ENCODE measurements around the gene OR13F1.
"Not testable (repeated sequence)": the region's sequence is repeated elsewhere in the genome, so short reads cannot be mapped to it uniquely, and the experiment has no call there.

OR13F1 gene

GRCh38 chr9:104494808-104495207 is 9.3 kb upstream of the OR13F1 start:
- no peak for TF ChIP-seq CTCF (IDR thresholded peaks at IDR 0.05; ENCODE audit: control insufficient read depth, insufficient read depth, low read depth, low read length, missing control alignments)
- H3K4me3 ChIP-seq (ENCODE audit: control insufficient read depth, low read depth, low read length), result no peak overlapping the region
- DNase-seq (ENCODE audit: low read depth), result no peak

- no peak for TF ChIP-seq CTCF (IDR thresholded peaks at IDR 0.05; ENCODE audit: control insufficient read depth, insufficient read depth, low read depth, low read length, missing control alignments)
- no peak overlapping the region for H3K4me3 ChIP-seq (ENCODE audit: control insufficient read depth, low read depth, low read length)
- DNase-seq (ENCODE audit: low read depth), result no peak
Measured at GRCh38 chr9:104503440-104503839, 623 bp upstream of the OR13F1 start.

- no peak for DNase-seq (ENCODE audit: low read depth)
- H3K4me3 ChIP-seq (ENCODE audit: control insufficient read depth, low read depth, low read length), result no peak overlapping the region
- TF ChIP-seq CTCF (IDR thresholded peaks at IDR 0.05; ENCODE audit: control insufficient read depth, insufficient read depth, low read depth, low read length, missing control alignments), result no peak
Measured at GRCh38 chr9:104506565-104506964, 2.5 kb downstream of the OR13F1 start.

GRCh38 chr9:104514901-104515300 is 10.8 kb downstream of the OR13F1 start:
- no peak overlapping the region for H3K4me3 ChIP-seq (ENCODE audit: control insufficient read depth, low read depth, low read length)
- no peak for DNase-seq (ENCODE audit: low read depth)
- TF ChIP-seq CTCF (IDR thresholded peaks at IDR 0.05; ENCODE audit: control insufficient read depth, insufficient read depth, low read depth, low read length, missing control alignments), result no peak

- not testable (repeated sequence) for H3K4me3 ChIP-seq (ENCODE audit: control insufficient read depth, low read depth, low read length)
Measured at GRCh38 chr9:104520241-104520640, 16.2 kb downstream of the OR13F1 start.

GRCh38 chr9:104527109-104527508 is 23.0 kb downstream of the OR13F1 start, which contains the start of gene OR13C4:
Gene OR13C4, minus strand, starts transcription at chr9:104527209. Its CDS starts 0 bp downstream, at chr9:104527209.
- TF ChIP-seq CTCF (IDR thresholded peaks at IDR 0.05; ENCODE audit: control insufficient read depth, insufficient read depth, low read depth, low read length, missing control alignments), result no peak
- no peak for DNase-seq (ENCODE audit: low read depth)

More at GRCh38 chr9:104520241-104520640, 16.2 kb downstream of the OR13F1 start:
- DNase-seq (ENCODE audit: low read depth), result not testable (repeated sequence)

GRCh38 chr9:104536756-104537155 is 32.7 kb downstream of the OR13F1 start, which contains the start of gene OR13C3:
Gene OR13C3, minus strand, starts transcription at chr9:104536856. Its CDS starts 133 bp downstream, at chr9:104536723.
- no peak for TF ChIP-seq CTCF (IDR thresholded peaks at IDR 0.05; ENCODE audit: control insufficient read depth, insufficient read depth, low read depth, low read length, missing control alignments)
- H3K4me3 ChIP-seq (ENCODE audit: control insufficient read depth, low read depth, low read length), result no peak within 1 kb of the TSS
- no peak for DNase-seq (ENCODE audit: low read depth)

More at GRCh38 chr9:104527109-104527508, 23.0 kb downstream of the OR13F1 start, which contains the start of gene OR13C4:
- H3K4me3 ChIP-seq (ENCODE audit: control insufficient read depth, low read depth, low read length), result no peak within 1 kb of the TSS

Data from AG09309 (cell line).